GM21360 (cell line): Measurements from ENCODE around the gene CAPRIN2.

ENCODE experiments used
- ATAC-seq: cut with Tn5 transposase; IDR thresholded peaks from one replicate; pipeline ENCODE4 v1.9.1; 2021; ENCODE audit warnings: mild to moderate bottlenecking, moderate library complexity; ENCODE audit not compliant: unreplicated experiment

The CAPRIN2 gene

DNA sequence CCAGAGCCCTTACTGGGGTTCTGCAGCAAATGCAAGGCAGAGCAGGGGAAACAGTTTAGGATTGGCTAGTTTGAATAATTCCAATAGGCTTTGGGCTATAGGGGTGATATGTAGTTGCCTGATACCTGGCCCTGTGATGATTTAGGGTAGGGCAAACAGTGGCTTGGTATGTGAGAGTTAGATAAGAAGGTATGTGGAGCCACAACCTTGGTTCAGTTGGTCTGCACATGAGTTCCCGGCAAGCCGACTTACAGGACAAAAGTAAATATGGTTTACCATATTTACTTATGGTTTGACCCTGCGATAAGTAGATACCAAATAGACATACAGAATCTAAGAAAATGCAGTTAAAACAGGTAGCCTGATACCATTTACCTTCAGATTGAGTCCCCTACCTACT is 8.3 kb upstream of the CAPRIN2 start:
- no peak for ATAC-seq

DNA sequence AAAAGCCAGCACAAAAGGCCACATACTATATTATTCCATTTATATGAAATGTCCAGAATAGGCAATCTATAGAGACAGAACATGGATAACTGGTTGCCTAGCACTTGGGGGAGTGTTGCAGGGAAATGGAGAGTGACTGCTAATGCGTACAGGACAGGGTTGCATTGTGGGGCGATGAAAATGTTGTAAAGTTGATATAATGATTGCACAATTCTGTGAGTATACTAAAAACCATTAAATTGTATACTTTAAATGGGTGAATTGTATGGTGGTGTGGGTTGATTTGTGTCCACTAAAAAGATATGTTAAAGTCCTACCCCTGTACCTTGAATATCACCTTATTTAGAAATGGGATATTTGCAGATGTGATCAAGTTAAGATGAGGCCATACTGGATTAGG is 7.0 kb upstream of the CAPRIN2 start:
- ATAC-seq = no peak

DNA sequence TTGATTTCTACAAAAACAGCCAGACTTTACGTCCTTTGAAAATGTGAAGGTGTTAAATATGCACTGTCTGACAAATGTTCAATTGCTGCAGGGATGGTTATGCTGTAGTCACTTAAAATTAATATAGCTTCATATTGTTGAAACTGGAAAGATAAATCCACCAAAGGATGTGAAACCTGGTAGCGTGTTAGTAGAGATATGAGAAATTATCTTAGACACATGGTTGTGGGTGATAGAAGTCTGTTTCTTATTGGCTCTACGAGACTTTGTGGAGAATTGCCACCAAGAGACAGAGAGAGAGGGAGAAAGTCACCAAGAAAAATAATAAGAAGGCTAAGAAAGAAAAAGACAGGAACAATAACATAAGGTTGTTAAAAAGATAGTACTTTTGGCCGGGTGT is 2.6 kb upstream of the CAPRIN2 start:
- no peak for ATAC-seq

DNA sequence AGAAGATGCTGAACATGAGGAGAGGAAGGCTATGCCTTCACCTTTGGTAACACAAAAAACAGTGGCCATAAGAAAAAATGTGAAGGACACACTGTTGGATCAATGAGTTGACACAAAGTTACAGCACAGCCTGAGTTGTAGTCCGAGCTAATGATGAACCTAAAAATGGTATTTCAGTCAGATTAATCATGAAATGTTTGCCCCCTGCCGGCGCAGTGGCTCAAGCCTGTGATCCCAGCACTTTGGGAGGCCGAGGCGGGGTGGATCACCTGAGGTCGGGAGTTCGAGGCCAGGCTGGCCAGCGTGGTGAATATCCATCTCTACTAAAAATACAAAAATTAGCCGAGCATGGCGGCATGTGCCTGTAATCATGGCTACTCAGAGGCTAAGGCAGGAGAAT is 1.3 kb upstream of the CAPRIN2 start:
- no peak for ATAC-seq

DNA sequence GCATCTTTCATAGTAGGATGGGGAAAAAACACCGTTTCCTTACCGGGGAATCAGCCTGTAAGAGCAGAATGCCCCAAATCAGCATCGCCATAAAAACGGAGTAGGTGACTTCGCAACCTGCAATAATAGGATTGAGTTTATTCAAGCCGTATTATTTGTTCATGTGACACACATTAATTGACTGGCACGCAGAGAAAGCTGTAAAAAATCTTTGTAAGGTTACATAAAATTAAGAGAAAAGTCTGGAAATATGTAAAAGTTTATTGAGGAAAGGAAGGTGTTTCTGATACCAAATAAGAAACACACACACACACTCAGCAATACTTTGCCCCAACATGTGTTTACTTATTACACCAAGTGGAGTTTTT is 628 bp upstream of the CAPRIN2 start:
- no peak for ATAC-seq

DNA sequence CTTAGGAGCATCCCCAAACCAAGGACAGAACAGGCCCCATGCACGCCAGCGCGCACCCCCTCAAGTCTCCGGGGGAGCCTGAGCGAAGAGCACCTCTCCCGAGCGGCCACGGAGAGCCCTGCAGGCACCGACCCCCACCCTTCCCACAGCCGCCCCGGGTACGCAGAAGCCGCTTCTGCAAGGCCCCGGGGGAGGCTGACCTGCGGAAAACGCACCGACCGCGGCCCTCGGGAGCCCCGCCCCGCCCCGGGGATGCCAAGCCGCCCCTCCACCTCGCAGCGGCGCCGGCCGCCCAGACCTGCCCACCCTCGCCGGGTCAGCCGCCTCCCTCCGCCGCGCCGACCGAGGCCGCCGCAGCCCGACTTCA is 385 bp downstream of the CAPRIN2 start:
- ATAC-seq = peak; percentile 25

DNA sequence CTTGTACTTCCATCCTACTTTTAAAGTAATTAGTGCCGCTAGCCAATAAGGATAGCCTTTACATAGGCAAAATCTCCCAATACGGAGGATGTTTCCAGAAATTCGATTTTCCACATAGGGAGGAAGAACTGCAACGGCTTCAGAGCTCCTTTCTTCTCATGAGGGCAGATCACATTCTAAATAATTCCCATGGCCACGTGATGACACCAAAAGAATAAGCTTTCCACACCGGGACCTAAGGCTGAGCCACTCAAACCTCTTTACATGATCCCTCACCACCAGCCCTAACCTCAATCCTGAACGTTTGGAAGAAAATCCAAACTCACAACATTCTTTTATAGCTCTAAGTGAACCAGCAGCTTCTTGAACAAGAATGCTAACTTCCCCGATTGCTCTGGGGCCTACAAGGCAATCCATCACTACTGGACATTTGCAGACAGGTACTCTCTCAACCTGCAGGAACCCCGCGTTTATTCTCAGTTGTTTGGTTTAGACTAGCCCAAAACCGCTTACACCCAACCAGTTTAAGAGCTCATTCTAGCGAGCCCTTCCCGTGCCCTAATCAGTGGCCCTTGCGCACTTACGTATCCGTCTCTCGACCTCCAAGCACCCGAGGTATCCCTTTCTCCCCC is 884 bp downstream of the CAPRIN2 start:
- ATAC-seq = no peak

DNA sequence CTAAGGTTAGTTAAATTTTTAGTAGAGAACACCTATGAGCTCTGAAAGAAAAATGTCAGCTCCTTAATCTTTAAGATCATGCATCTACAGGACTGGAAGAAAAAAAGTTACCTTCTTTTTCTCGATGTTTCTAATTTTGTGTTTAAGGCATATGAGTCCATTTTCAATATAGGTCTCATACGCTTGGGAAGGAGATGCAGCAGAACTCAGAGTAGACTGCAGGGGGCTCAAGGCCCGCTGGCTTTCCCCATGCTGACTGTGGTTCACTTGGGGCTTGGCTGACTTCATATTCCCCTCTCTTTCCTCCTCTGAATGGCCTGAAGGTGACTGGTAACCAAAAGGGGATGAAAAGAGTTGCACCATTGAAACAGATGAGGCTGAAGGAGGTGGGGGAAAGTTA is 1.5 kb downstream of the CAPRIN2 start:
- ATAC-seq = no peak

DNA sequence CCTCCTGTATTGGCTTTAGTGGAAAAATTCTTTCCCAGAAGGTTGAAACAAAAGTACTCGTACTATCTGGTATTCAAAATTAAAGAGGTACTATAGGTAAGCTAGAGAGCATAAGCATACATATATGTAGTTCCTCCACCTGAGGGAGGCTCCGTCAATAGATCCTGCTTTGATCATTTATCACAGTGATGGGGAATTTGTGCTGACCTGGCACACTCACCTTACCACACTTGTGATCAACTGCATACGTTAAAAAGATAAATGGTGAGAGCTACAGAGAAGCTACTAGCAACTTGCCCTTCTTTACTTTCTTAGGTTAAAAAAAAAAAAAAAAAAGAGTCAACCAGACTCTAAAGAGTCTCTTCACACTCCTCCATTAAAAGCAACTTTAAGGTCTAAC is 2.5 kb downstream of the CAPRIN2 start:
- ATAC-seq = no peak

DNA sequence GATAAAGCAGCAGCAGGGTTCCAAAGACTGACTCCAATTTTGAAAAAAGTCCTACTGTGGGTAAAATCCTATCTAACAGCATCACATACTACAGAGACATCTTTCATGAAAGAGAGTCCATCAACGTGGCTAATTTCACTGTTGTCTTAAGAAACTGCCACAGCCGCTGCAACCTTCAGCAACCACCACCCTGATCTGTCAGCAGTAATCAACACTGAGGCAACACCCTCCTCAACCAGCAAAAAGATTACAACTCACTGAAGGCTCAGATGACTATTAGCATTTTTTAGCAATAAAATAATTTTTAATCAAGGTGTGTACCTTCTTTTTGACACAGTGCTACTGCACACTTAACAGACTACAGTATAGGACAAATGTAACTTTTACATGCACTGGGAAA is 6.6 kb downstream of the CAPRIN2 start:
- no peak for ATAC-seq

DNA sequence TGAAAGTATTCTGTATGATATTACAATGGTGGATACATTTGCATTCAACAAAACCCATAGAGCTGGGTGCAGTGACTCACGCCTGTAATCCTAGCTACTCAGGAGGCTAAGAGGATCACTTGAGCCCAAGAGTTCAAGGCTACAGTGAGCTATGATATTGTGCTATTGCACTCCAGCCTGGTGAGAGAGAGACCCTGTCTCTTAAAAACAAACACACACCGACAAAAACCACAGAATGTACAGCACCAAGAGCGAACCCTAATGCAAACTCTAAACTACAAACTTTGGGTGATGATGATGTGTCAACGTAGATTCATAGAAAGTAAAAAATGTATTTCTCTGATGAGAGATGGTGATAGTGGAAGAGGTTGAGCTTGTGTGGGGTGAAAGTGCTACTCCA is 8.6 kb downstream of the CAPRIN2 start:
- ATAC-seq = no peak

DNA sequence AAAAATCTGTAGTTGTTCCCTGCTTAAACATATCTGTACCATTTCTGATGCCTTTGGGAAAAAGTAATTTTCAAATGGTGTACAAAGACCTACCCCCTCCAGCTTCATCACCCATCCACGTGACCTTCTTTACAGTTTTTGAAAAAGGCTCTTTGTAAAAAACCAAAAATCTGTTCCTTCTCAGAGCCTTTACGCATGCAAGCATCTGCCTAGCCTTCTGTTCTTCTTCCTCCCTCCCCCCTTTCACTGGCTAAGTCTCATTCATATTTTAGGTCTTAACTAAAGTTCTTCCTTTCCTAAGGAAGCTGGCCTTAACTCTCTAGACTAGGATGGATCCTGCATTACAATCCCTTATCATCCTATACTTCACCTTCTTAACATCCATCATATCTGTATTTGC is 10.4 kb downstream of the CAPRIN2 start:
- no peak for ATAC-seq

DNA sequence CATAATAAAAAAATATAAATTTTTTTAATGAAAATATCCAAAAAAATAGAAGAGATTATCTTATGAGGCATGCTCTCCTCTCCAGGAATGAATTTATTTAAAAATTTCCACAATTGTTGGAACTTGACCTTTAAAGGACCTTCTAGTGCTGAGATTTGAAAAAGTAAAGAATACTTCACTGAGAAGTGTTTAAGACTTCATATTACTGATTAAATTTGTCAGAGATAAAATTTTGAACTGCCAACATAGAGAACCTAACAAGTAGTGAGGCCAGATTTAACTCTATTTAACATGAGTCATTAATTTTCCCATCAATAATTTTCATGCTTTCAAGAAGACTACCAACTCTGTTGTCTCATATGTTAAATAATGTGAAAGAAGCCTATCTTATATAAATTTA is 14.5 kb downstream of the CAPRIN2 start:
- ATAC-seq = no peak

DNA sequence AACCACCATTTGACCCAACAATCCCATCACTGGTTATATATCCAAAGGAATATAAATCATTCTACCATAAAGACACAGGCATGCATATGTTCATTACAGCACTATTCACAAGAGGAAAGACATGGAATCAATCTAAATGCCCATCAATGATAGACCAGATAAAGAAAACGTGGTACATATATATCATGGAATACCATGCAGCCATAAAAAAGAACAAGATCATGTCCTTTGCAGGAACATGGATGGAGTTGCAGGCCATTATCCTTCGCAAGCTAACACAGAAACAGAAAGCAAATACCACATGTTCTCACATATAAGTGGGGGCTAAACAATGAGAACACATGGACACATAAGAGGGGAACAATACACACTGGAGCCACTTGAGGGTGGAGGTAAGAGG is 15.7 kb downstream of the CAPRIN2 start:
- no peak for ATAC-seq

DNA sequence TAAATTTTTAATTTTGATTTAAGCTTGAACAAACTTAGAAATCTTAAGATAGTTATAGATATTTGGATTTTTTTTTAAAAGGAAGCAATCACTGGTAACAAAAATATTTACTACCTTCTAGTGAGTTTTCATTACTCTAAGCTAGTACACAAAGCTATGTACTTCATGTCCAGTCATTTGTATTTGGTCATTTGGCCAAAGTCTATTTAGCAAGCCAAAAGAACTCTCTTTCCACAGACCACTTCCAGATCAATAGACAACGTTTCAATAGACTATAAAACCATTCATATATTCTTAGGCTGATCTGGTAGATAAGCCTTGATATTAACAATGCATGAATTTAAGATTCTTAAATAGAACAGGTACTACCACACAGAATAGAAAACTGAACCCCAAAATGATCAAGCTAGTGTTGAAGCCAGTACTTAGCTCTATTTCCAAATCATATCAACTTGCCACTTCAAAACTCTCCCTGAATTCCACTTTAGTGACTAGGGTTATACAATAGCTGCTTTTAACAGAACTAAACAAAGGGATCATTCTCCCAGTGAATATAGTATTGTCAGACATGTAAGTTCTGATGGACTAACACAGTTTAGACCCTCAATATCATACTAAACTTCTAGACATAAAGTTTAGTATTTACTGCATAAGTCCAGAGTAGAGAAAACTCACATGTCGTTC is 21.7 kb downstream of the CAPRIN2 start:
- ATAC-seq = no peak

DNA sequence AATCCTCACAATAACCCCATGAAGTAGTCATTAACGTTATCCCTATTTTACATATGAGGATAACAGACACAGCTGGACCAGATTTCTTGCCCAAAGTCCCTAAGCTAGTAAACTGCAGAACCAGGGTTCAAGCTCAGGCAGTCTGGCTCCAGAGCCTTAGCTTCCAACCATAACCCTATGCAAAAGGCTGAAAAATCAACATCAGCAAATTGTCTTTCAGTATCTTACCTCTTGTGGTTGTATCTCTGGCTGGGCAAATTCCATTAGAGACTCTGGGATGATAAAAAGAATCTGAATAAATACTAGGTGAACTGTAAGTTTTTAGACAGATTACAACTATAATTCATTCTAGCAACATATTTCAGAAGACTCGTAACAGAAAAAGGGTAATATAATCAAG is 24.7 kb downstream of the CAPRIN2 start:
- ATAC-seq = no peak

DNA sequence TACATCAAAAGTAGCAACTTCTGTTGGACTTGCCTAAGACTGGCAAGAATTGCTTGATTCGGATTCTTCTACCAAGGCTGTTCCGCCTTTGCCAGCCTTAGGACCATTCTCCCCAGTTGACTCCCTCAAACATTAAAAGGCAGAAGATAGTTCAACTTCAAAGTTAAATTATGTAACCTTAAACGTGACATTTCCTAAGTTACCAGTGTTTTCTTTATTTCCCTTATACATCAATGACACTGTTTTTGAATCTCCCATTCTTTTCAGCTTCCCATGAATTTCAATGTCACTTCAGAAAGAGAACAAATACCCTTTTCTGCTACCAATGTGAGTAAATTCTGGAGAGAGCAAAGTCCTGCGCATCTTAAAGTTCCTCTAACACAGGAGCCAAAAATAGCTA is 25.2 kb downstream of the CAPRIN2 start:
- ATAC-seq = no peak

DNA sequence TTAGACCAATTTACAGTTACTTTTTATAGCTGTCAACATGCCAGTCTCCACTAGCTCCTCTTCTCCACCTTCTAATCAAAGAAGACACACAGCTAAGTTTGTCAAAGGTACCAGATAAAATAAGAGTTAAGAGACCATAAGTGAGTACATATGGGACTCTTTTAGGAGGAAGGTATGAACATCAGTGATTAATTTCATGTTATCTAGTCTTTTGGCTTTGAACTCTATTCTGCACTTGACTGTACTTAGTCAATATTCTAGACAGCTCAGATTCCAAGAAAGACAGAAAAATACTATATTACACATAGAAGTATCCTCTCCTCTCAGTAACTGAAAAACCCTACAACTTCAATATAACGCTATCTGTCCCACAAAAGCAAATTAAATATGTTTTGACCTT is 28.1 kb downstream of the CAPRIN2 start:
- no peak for ATAC-seq

DNA sequence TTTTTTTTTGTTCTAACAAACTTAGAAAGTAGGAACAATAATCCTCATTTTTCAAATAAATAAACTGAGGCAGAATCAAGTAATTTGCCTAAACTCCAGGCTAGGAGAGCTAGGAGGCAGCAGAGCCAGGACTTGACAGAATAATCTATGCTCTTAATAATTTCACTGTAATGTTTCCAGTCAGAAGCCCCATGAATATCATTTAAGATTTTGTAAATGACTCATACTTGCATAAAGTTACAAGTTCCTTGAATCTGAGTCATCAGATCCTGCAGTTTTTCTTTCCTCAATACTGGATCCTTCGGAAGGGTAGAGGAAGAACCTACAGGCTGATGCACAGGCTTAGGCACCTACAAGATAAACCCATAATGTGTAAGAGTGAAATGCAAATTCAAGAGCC is 29.0 kb downstream of the CAPRIN2 start:
- no peak for ATAC-seq

DNA sequence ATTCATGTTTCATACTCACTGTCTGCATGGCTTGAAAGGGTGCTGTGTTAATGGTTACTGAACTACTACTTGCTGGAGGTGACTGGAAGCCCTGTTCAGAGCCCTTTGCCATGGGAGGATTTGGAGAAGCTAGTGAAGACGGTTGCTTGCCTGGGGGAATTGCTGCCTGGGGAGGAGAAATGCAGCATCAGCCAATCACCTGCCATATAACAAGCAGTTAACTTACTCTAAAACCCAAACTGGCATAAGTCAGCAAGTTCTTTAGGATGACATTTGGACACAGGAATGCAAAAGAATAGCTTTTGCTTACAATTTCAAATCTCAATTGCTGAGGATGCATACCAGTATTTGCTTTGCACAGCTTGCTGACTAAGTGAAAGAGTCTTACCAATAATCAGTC is 35.7 kb downstream of the CAPRIN2 start:
- ATAC-seq = no peak

DNA sequence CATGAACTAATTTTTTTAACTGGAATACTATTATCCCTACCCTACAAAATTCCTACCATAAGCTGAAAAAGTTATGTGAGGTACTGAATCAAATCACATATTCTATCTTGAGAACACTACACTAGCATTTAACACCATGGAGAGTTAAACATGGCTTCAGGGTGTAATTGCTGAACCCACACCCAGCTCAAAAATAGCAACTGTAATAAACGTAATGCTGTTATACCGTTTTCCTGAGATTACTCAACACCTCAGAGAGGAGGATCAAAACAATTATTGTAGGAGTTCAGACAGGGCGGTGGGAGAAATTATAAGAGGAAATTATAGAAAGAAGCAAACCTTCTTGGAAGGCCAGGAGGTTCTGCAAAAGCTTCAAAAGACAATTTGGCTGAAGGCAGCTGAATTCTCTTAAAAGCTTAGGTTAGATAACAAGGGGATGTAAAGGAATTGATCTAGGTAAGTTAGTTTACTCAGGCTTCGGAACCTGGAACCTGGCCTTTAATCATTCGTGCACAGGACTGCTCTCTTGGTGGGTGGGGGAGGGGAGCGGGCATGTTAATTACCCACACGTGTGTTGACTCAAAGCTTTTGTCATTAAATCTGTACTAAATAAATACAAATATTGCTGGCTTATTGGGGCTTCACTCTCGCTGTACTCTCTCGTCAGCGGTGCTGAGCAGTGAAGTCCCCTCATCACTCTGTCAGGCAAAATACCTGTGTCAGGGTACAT is 47.0 kb downstream of the CAPRIN2 start:
- ATAC-seq = no peak

DNA sequence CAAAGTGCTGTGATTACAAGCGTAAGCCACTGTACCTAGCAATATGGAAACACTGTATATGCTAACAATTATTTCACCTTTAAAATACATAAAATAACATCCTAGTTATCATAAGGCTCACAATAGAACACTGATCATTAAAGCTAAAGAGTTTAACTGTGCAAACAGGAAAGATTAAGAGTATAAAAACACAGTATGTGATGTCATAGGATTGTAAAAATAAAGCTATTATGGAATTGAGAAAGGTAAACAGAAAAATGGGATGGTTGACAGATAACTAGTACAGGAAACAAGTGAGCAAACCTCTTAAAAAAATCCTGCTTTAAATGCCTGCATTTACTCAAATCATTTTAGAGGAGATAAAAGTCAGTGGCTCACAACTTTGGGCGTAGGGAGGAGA is 48.3 kb downstream of the CAPRIN2 start:
- no peak for ATAC-seq

DNA sequence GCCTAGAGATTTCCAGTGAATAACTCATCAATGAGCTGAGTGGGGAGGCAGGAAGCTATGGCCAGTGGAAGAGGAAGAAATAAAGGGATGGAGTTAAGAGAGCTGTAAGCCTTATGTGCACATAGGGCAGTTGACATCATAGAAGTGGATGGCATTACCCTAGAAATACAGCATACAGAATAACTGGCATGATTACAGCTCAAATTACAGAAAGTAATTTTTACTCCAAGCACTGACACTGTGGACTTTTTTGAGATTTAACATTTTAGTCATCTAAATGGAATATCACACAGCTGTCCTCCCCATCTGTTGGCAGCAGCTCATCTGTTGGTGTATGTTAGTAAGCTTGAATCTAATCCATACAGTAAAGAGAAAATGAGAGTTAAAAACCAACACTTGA is 53.7 kb downstream of the CAPRIN2 start:
- ATAC-seq = no peak
